Kidney epithelial cell (primary cell): ENCODE data around the gene PTPN5. TPM values are rescaled to one million over a fixed set of nuclear protein-coding genes. Genes with fewer than 3 reads are reported as not detected.

Experiments
- DNase-seq: peaks from one replicate; pipeline ENCODE4 v3.0.0-alpha.2; 2010; ENCODE audit warnings: low read depth
- H3K27me3 ChIP-seq: 2 replicates; pipeline ENCODE4 v1.6.0; 2011; ENCODE audit warnings: low read length; ENCODE audit not compliant: control insufficient read depth, insufficient read depth
- H3K36me3 ChIP-seq: 2 replicates; pipeline ENCODE4 v1.5.1; 2011; ENCODE audit warnings: low read length; ENCODE audit not compliant: control insufficient read depth, insufficient read depth
- H3K4me3 ChIP-seq: 2 replicates; pipeline ENCODE4 v1.5.1; 2011; ENCODE audit warnings: low read depth, mild to moderate bottlenecking, control low read depth, low read length
- CTCF ChIP-seq: IDR thresholded peaks from 2 replicates; pipeline ENCODE4 v1.5.1; 2011; ENCODE audit warnings: mild to moderate bottlenecking, moderate library complexity, low read length, control low read depth, inconsistent platforms; ENCODE audit not compliant: insufficient read depth, poor library complexity, severe bottlenecking
- total RNA-seq: library from RNA; depleted of rRNA; stranded (reverse); fragments of >200 nt; gene quantifications from 2 replicates; pipeline ENCODE4 v1.2.3, GENCODE V29; 2015

PTPN5 gene
- total RNA-seq, 1 donor from 2014 or later, result not detected

DNA sequence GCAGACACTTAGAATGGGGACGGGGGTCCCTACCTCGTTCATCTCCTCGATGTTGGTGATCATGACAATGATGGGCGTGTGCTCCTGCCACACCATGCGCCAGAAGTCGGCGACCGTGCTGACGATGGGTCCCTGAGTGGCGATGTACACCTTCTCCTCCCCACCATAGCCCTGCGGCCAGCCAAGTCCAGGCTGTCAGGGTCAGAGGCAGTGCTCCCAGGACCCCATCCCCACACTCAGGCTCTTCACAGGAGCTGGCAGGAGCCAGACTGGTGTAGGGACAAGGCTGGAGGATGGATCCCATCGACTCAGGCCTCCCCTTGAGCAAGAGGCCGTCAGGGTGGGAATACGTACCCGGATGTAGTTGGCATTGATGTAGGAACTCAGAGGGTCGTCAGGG is 58.4 kb downstream of the PTPN5 start:
- Histone ChIP-seq H3K4me3 (no peak overlapping the region), H3K27me3 (no peaks in the 10 kb centered on the region), H3K36me3 (no peaks in the 10 kb centered on the region)
- no peak for TF ChIP-seq CTCF
- no peak for DNase-seq

GRCh38 chr11:18731949-18732821 is 59.4 kb downstream of the PTPN5 start:
- Histone ChIP-seq H3K36me3 (no peaks in the 10 kb centered on the region), H3K4me3 (no peak overlapping the region), H3K27me3 (no peaks in the 10 kb centered on the region)
- TF ChIP-seq CTCF, result peak; percentile 98
- DNase-seq, result no peak

DNA sequence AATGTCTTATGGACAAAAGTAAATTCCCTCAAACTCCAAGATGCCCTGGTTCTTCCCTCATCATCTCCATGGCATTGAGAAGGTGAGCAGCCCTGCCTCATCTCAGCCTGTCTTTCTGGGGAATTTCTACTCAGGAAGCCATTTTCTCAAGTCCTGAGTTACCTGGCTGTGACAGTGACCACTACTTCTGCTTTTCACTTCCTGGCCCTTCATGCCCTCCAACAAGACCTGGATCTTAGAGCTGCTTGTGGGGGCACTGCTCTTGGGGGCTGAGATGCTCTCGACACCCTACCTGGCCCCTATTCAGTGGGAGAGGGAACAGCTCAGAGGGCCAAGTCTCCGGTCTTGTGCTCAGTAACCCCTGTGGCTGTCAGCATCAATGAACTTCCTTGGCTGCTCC is 60.2 kb downstream of the PTPN5 start:
- Histone ChIP-seq H3K27me3 (no peaks in the 10 kb centered on the region), H3K4me3 (no peak overlapping the region), H3K36me3 (no peaks in the 10 kb centered on the region)
- no peak for DNase-seq
- no peak for TF ChIP-seq CTCF

- TF ChIP-seq CTCF, result no peak
- DNase-seq, result no peak
- Histone ChIP-seq H3K36me3 (no peaks in the 10 kb centered on the region), H3K27me3 (no peaks in the 10 kb centered on the region), H3K4me3 (no peak overlapping the region)
Observed at GRCh38 chr11:18730020-18730419, 61.6 kb downstream of the PTPN5 start.

DNA sequence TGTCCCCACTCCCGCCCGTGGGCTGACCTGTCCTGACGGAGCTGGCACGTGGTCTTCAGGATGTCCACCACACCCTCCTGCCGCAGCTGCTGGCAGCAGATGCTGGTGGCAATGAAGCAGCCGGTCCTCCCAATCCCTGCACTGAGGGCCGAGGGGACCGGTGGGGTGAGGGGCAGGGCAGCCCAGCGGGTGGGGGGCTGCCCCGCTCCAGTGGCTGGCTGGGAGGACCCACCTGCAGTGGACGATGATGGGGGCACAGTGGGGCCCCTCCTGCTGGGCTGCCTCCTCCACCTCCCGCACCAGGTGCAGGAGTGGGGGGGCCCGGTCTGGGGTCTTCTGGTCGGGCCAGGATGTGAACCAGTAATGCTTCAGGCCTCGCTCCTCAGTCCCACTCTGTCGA is 62.2 kb downstream of the PTPN5 start:
- no peak for TF ChIP-seq CTCF
- no peaks in the 10 kb centered on the region for H3K27me3 ChIP-seq

DNA sequence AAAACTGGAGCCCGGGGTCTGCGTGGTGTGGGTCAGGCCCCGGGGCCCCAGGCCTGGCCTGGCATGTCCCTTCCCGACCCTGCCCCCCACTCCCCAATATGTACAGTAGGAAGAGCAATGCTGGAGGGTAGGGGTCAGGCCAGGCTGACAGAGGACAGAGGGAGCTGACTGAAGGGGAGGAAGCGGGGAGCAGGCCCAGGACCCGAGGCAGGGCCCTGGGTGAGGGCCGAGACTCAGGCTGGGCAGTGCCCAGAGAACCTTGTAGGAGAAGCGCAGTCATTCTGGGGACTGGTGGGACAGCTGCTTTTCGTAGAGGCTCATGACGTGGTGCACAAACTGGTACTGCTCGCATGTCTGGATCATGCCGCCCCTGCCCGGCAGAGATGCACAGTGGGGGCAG is 62.9 kb downstream of the PTPN5 start:
- Histone ChIP-seq H3K4me3 (no peak overlapping the region), H3K27me3 (peaks cover 3% of the 10 kb centered on the region), H3K36me3 (no peaks in the 10 kb centered on the region)
- DNase-seq, result no peak
- no peak for TF ChIP-seq CTCF

More for the DNA sequence above, 62.2 kb downstream of the PTPN5 start:
- Histone ChIP-seq H3K36me3 (no peaks in the 10 kb centered on the region), H3K4me3 (no peak overlapping the region)
- no peak for DNase-seq
